Liver (tissue), 9 donors: Measurements from ENCODE around the gene UGT1A9. TPM values are rescaled to one million over a fixed set of nuclear protein-coding genes. Genes with fewer than 3 reads are reported as not detected.
A peak's percentile ranks its signal among the peaks of the same experiment; 100 is the strongest.
"Not testable (repeated sequence)": the region's sequence is repeated elsewhere in the genome, so short reads cannot be mapped to it uniquely, and the experiment has no call there.

ENCODE experiments used
- DNase-seq: peaks from one replicate; pipeline ENCODE4 v3.0.0-alpha.2; 2017; ENCODE audit warnings: low spot score
- H3K27ac ChIP-seq, 2 donors: one replicate each; pipeline ENCODE4 v1.7.0; 2013; ENCODE audit warnings: inconsistent platforms in 2 of 2, low read length in 2 of 2, control low read depth in 1 of 2, low read depth in 1 of 2, mild to moderate bottlenecking in 1 of 2
- H3K27me3 ChIP-seq, 4 donors: one replicate each; pipeline versions ENCODE4 v1.6.1 to v1.7.0; 2013; ENCODE audit warnings: low read length in 3 of 4, inconsistent platforms in 1 of 4, mild to moderate bottlenecking in 1 of 4, moderate library complexity in 1 of 4; ENCODE audit not compliant: control insufficient read depth in 4 of 4, insufficient read depth in 4 of 4
- H3K36me3 ChIP-seq, 4 donors: one replicate each; pipeline versions ENCODE4 v1.6.1 to v1.7.0; 2013; ENCODE audit warnings: low read length in 3 of 4, mild to moderate bottlenecking in 3 of 4, low read depth in 1 of 4, moderate library complexity in 1 of 4; ENCODE audit not compliant: control insufficient read depth in 4 of 4, insufficient read depth in 3 of 4
- H3K4me1 ChIP-seq, 4 donors: one replicate each; pipeline versions ENCODE4 v1.6.1 to v1.7.0; 2013; ENCODE audit warnings: low read length in 3 of 4, mild to moderate bottlenecking in 3 of 4, moderate library complexity in 1 of 4; ENCODE audit not compliant: control insufficient read depth in 4 of 4, insufficient read depth in 4 of 4
- H3K4me3 ChIP-seq, 3 donors: one replicate each; pipeline versions ENCODE4 v1.6.1 to v1.7.0; 2013; ENCODE audit warnings: low read length in 3 of 3, control low read depth in 1 of 3, low read depth in 1 of 3, mild to moderate bottlenecking in 1 of 3
- H3K9ac ChIP-seq, 2 donors: one replicate each; pipeline ENCODE4 v1.7.0; 2013; ENCODE audit warnings: low read length in 2 of 2, mild to moderate bottlenecking in 2 of 2, moderate library complexity in 2 of 2, control low read depth in 1 of 2, low read depth in 1 of 2
- H3K9me3 ChIP-seq, 4 donors: one replicate each; pipeline versions ENCODE4 v1.6.1 to v1.7.0; 2013; ENCODE audit warnings: low read length in 3 of 4; ENCODE audit not compliant: control insufficient read depth in 4 of 4
- EGR1 ChIP-seq, 2 donors: IDR thresholded peaks; 2 replicates each; pipeline ENCODE4 v1.6.1; 2016 to 2018; ENCODE audit warnings: antibody characterized with exemption in 2 of 2, low read depth in 2 of 2
- FOXA1 ChIP-seq: IDR thresholded peaks from 2 replicates; pipeline ENCODE4 v1.6.1; 2016; ENCODE audit warnings: antibody characterized with exemption
- FOXA2 ChIP-seq: IDR thresholded peaks from 2 replicates; pipeline ENCODE4 v1.6.1; 2016; ENCODE audit warnings: antibody characterized with exemption
- GABPA ChIP-seq, 2 donors: IDR thresholded peaks in 1 of 2; conservative IDR thresholded peaks in 1 of 2; 2 replicates each; pipeline ENCODE4 v1.6.1; 2016; ENCODE audit warnings: antibody characterized with exemption in 2 of 2, mild to moderate bottlenecking in 1 of 2, moderate library complexity in 1 of 2
- HNF4A ChIP-seq, 2 donors: conservative IDR thresholded peaks; 2 replicates each; pipeline ENCODE4 v1.6.1; 2016; ENCODE audit warnings: antibody characterized with exemption in 2 of 2, mild to moderate bottlenecking in 2 of 2
- HNF4G ChIP-seq: IDR thresholded peaks from 2 replicates; pipeline ENCODE4 v1.6.1; 2016; ENCODE audit warnings: antibody characterized with exemption
- JUND ChIP-seq, 2 donors: IDR thresholded peaks; 2 replicates each; pipeline ENCODE4 v1.6.1; 2016; ENCODE audit warnings: antibody characterized with exemption in 2 of 2
- NR2F2 ChIP-seq: IDR thresholded peaks from 2 replicates; pipeline ENCODE4 v1.6.1; 2016; ENCODE audit warnings: antibody characterized with exemption
- RAD21 ChIP-seq, 2 donors: IDR thresholded peaks; 2 replicates each; pipeline ENCODE4 v1.6.1; 2016; ENCODE audit warnings: antibody characterized with exemption in 2 of 2, mild to moderate bottlenecking in 2 of 2
- RXRA ChIP-seq, 2 donors: IDR thresholded peaks; 2 replicates each; pipeline ENCODE4 v1.6.1; 2017 to 2018; ENCODE audit warnings: antibody characterized with exemption in 2 of 2, mild to moderate bottlenecking in 1 of 2
- SP1 ChIP-seq: IDR thresholded peaks from 2 replicates; pipeline ENCODE4 v1.6.1; 2018; ENCODE audit warnings: antibody characterized with exemption, mild to moderate bottlenecking
- TAF1 ChIP-seq: conservative IDR thresholded peaks from 2 replicates; pipeline ENCODE4 v1.6.1; 2016; ENCODE audit warnings: antibody characterized with exemption, mild to moderate bottlenecking
- YY1 ChIP-seq: IDR thresholded peaks from 2 replicates; pipeline ENCODE4 v1.6.1; 2016; ENCODE audit warnings: antibody characterized with exemption, mild to moderate bottlenecking
- WGBS: extraction: QIAGEN DNeasy Blood & Tissue Kit; methylation state at CpG from one replicate; pipeline ENCODE4 v1.1.7; 2013; 5-methylcytosine and 5-hydroxymethylcytosine counted together
- polyA plus RNA-seq, 2 donors: library from polyadenylated mRNA; stranded (reverse) in 1 of 2; unstranded in 1 of 2; fragments of 200-250 nt in 1 of 2; fragments of >200 nt in 1 of 2; fragmentation: Nextera tagmentation in 1 of 2; extraction: Ambion mirVana in 1 of 2; gene quantifications; one replicate each; pipeline versions ENCODE4 v1.2.1 to v1.2.3, GENCODE V29; 2013 to 2015
- total RNA-seq, 2 donors: library from RNA; depleted of rRNA; stranded (reverse); fragments of >200 nt; gene quantifications; one replicate each; pipeline ENCODE4 v1.2.3, GENCODE V29; 2014
- TF ChIP-seq, protein P1 (sequence below): IDR thresholded peaks from 2 replicates; pipeline ENCODE4 v1.6.1; 2016; ENCODE audit warnings: antibody characterized with exemption
- TF ChIP-seq, protein P2 (sequence below): IDR thresholded peaks from 2 replicates; pipeline ENCODE4 v1.6.1; 2016; ENCODE audit warnings: antibody characterized with exemption
- TF ChIP-seq, protein P3 (sequence below): IDR thresholded peaks from 2 replicates; pipeline ENCODE4 v1.6.1; 2016; ENCODE audit warnings: antibody characterized with exemption, mild to moderate bottlenecking
- TF ChIP-seq, protein P4 (sequence below): fragments of 150-350 bp; IDR thresholded peaks from 2 replicates; pipeline ENCODE4 v1.5.1; 2017; ENCODE audit warnings: improper control_type of control experiment, low read depth, low read length; ENCODE audit not compliant: missing input control
- TF ChIP-seq, protein P5 (sequence below): IDR thresholded peaks from 2 replicates; pipeline ENCODE4 v1.6.1; 2016; ENCODE audit warnings: antibody characterized with exemption
- donor health status: healthy.
- donor health status: healthy.
- donor health status: healthy.
- donor health status: healthy.
- donor health status: healthy.

Gene UGT1A9
- total and polyA plus RNA-seq, 4 donors, result 14.3 to 62.3 (median 23.8) TPM; not detected in 1

DNA sequence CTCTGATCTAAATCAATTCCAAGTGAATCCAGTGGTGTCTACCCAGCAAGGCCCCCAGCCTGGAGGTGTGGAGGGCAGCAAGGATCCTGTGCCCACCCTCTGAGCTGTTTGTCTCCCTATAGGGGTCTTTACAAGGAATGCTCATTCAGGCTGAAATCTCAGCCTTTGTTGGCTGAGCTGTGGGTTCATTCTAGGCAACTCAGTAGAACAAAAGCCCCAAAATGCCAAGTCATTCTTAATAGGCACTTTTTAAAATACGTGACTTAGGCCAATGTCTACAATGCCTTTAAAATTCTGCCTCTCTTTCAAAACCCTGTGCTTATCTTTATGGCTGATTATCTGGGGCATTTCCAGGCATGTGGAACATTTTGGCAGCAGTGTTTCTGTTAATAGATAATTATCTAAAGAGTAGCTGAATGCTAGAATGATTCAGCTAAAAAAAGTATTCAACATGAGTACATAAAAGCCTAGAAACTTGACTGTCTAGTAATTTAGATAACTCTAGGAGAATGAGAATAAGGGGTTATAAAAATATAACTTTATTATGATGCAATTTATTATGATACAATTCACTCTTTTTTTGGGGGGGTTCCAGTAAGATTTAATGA is 28.4 kb downstream of the UGT1A9 start (continued):
- TF ChIP-seq, protein P1, sequence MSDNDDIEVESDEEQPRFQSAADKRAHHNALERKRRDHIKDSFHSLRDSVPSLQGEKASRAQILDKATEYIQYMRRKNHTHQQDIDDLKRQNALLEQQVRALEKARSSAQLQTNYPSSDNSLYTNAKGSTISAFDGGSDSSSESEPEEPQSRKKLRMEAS, result peak; percentile 85
- TF ChIP-seq, protein P2, sequence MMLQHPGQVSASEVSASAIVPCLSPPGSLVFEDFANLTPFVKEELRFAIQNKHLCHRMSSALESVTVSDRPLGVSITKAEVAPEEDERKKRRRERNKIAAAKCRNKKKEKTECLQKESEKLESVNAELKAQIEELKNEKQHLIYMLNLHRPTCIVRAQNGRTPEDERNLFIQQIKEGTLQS, result peak; percentile 46
- TF ChIP-seq TAF1 (no peak), RXRA (IDR thresholded peaks at IDR 0.05) (peak; percentile 92 to 98), GABPA (IDR thresholded peaks at IDR 0.05 in 1 of 2, conservative IDR thresholded peaks at IDR 0.05 in 1 of 2) (peak in 1 of 2 donors; percentile 27), JUND (IDR thresholded peaks at IDR 0.05) (peak; percentile 41 to 83), RAD21 (IDR thresholded peaks at IDR 0.05) (peak; percentile 59 to 63), YY1 (peak; percentile 82), FOXA2 (peak; percentile 86)

DNA sequence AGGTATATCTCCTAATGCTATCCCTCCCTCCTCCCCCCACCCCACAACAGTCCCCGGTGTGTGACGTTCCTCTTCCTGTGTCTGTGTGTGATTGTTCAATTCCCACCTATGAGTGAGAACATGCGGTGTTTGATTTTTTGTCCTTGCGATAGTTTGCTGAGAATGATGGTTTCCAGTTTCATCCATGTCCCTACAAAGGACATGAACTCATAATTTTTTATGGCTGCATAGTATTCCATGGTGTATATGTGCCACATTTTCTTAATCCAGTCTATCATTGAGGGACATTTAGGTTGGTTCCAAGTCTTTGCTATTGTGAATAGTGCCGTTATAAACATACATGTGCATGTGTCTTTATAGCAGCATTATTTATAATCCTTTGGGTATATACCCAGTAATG is 29.1 kb downstream of the UGT1A9 start:
- H3K36me3 ChIP-seq, H3K27ac ChIP-seq, H3K9ac ChIP-seq, H3K4me3 ChIP-seq, H3K9me3 ChIP-seq, DNase-seq, H3K27me3 ChIP-seq: not testable (repeated sequence)
- 82% methylated on average over 5 of the region's 5 CpGs for WGBS
- H3K4me1 ChIP-seq, result peaks cover 11 to 41% (median 22%) of the 10 kb centered on the region in 4 donors

DNA sequence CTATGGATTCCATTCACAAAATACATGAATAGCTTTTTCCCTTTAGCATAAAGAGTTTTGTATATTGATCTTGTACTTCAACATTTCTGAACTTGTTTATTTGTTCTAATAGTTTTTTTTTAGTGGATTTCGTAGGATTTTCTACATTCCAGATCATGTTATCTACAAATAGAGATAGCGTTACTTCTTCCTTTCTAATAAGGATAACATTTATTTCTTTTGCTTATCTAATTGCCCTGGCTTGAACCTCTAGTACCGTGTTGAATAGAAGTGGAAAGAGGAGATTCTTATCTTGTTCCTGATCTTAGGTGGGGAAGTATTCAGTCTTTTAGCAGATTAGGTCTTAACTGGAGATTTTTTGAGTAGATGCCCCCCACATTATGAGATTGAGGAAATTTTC is 30.5 kb downstream of the UGT1A9 start:
- Histone ChIP-seq H3K9me3 (no peaks in the 10 kb centered on the region), H3K27ac (no peak overlapping the region), H3K4me3 (no peak overlapping the region), H3K27me3 (no peaks in the 10 kb centered on the region), H3K4me1 (peaks cover 19 to 54% (median 32%) of the 10 kb centered on the region in 4 donors), H3K9ac (no peak overlapping the region), H3K36me3 (no peaks in the 10 kb centered on the region)
- 39% methylated on average over 3 of the region's 3 CpGs for WGBS
- TF ChIP-seq RXRA (IDR thresholded peaks at IDR 0.05) (no peak), FOXA1 (no peak), RAD21 (IDR thresholded peaks at IDR 0.05) (no peak), YY1 (no peak), FOXA2 (no peak), HNF4G (no peak), JUND (IDR thresholded peaks at IDR 0.05) (no peak), SP1 (no peak), GABPA (IDR thresholded peaks at IDR 0.05 in 1 of 2, conservative IDR thresholded peaks at IDR 0.05 in 1 of 2) (no peak), EGR1 (IDR thresholded peaks at IDR 0.05; ENCODE audit: low read depth in 2 of 2) (no peak), TAF1 (no peak), HNF4A (conservative IDR thresholded peaks at IDR 0.05) (no peak), NR2F2 (no peak)
- TF ChIP-seq, protein P3, sequence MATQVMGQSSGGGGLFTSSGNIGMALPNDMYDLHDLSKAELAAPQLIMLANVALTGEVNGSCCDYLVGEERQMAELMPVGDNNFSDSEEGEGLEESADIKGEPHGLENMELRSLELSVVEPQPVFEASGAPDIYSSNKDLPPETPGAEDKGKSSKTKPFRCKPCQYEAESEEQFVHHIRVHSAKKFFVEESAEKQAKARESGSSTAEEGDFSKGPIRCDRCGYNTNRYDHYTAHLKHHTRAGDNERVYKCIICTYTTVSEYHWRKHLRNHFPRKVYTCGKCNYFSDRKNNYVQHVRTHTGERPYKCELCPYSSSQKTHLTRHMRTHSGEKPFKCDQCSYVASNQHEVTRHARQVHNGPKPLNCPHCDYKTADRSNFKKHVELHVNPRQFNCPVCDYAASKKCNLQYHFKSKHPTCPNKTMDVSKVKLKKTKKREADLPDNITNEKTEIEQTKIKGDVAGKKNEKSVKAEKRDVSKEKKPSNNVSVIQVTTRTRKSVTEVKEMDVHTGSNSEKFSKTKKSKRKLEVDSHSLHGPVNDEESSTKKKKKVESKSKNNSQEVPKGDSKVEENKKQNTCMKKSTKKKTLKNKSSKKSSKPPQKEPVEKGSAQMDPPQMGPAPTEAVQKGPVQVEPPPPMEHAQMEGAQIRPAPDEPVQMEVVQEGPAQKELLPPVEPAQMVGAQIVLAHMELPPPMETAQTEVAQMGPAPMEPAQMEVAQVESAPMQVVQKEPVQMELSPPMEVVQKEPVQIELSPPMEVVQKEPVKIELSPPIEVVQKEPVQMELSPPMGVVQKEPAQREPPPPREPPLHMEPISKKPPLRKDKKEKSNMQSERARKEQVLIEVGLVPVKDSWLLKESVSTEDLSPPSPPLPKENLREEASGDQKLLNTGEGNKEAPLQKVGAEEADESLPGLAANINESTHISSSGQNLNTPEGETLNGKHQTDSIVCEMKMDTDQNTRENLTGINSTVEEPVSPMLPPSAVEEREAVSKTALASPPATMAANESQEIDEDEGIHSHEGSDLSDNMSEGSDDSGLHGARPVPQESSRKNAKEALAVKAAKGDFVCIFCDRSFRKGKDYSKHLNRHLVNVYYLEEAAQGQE, result no peak
- TF ChIP-seq, protein P1, result no peak
- TF ChIP-seq, protein P2, result no peak
- TF ChIP-seq, protein P4, sequence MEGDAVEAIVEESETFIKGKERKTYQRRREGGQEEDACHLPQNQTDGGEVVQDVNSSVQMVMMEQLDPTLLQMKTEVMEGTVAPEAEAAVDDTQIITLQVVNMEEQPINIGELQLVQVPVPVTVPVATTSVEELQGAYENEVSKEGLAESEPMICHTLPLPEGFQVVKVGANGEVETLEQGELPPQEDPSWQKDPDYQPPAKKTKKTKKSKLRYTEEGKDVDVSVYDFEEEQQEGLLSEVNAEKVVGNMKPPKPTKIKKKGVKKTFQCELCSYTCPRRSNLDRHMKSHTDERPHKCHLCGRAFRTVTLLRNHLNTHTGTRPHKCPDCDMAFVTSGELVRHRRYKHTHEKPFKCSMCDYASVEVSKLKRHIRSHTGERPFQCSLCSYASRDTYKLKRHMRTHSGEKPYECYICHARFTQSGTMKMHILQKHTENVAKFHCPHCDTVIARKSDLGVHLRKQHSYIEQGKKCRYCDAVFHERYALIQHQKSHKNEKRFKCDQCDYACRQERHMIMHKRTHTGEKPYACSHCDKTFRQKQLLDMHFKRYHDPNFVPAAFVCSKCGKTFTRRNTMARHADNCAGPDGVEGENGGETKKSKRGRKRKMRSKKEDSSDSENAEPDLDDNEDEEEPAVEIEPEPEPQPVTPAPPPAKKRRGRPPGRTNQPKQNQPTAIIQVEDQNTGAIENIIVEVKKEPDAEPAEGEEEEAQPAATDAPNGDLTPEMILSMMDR, result no peak
- TF ChIP-seq, protein P5, sequence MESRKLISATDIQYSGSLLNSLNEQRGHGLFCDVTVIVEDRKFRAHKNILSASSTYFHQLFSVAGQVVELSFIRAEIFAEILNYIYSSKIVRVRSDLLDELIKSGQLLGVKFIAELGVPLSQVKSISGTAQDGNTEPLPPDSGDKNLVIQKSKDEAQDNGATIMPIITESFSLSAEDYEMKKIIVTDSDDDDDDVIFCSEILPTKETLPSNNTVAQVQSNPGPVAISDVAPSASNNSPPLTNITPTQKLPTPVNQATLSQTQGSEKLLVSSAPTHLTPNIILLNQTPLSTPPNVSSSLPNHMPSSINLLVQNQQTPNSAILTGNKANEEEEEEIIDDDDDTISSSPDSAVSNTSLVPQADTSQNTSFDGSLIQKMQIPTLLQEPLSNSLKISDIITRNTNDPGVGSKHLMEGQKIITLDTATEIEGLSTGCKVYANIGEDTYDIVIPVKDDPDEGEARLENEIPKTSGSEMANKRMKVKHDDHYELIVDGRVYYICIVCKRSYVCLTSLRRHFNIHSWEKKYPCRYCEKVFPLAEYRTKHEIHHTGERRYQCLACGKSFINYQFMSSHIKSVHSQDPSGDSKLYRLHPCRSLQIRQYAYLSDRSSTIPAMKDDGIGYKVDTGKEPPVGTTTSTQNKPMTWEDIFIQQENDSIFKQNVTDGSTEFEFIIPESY, result no peak
- DNase-seq, result no peak
